GM12873 (cell line): ENCODE data around the gene DNAJC5.

ENCODE experiments used
- TF ChIP-seq, protein P1 (sequence below): IDR thresholded peaks from 2 replicates; pipeline ENCODE4 v1.5.1; 2012; ENCODE audit warnings: low read depth, mild to moderate bottlenecking, moderate library complexity, low read length, control low read depth; ENCODE audit not compliant: insufficient read depth; ENCODE audit errors: missing control alignments

Gene DNAJC5

DNA sequence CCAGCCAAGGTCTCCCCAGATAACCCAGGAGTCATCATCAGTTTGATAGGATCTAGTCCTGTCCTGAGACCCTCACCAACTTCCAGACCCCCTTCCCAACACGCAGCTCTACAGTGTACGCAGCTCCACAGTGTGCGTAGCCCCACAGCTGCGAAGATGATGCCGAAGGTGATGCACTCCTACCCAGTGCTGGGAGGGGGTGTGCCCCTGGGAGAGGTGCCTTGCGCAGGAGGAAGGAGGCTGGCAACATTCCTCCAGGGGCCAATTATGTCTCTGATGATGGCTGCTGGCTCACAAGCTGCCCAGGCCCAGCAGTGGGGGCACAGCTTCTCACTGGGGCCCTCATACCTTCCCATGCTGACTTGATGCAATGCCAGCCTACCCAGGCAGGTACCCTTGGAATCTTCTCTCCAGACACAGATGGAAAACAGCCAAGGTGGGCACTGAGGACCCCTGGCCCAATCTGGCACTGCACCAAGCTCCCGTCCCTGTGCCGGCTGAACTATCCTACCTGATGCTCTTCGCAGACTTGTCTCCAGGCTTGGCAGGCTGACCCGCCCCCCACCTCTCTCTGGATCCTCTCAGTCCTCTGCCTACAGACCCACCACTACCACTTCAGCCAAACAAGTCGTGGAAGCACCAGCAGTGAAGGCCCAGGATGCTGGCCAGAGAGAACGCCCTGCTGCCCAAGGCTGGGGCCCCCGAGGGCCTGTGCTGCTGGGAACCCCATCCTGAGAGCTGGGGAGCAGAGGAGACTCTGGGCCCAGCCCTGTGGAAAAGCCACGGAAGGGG lies 73.4 kb downstream of the DNAJC5 start:
- TF ChIP-seq, protein P1, sequence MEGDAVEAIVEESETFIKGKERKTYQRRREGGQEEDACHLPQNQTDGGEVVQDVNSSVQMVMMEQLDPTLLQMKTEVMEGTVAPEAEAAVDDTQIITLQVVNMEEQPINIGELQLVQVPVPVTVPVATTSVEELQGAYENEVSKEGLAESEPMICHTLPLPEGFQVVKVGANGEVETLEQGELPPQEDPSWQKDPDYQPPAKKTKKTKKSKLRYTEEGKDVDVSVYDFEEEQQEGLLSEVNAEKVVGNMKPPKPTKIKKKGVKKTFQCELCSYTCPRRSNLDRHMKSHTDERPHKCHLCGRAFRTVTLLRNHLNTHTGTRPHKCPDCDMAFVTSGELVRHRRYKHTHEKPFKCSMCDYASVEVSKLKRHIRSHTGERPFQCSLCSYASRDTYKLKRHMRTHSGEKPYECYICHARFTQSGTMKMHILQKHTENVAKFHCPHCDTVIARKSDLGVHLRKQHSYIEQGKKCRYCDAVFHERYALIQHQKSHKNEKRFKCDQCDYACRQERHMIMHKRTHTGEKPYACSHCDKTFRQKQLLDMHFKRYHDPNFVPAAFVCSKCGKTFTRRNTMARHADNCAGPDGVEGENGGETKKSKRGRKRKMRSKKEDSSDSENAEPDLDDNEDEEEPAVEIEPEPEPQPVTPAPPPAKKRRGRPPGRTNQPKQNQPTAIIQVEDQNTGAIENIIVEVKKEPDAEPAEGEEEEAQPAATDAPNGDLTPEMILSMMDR = no peak

DNA sequence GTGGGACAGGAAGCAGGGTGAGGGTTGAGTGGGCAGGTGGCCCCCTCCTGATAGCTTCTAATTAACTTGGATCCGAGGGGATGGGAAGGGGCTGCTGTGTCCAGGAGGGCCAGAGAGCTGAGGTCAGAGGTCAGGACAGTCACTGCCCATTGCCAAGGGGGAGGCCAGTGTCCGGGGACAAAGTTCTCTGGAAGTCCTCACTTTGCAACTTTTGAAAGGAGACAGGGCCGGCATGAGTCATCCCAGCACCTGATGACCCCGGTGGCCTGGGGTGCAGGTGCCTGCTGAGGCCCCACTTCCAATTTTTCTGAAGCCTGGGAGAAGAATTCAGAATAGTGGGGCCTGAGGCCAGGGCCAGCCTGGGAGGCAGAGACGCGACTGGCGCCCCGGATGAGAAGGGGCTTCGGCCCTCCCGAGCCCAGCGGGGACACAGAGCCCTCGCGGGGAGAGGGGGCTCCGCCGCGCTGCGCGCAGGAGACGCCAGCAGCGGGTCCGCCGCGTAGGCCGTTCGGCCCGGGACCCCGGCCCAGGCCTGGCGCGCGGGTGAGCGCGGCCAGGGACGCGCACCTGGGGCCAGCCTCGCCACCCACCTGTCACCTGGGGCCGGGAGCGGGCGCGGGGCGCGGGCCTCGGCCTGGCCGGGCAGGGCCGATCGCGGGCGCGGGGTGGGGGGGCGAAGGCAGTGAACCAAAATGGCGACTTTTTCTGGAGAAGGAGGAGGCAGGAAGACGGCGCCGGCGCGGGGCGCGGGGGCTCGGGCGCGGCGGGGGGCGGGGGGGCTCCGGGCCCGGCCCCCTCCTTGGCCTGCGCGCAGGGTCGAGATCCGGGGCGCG lies 74.2 kb downstream of the DNAJC5 start:
- TF ChIP-seq, protein P1 = no peak

DNA sequence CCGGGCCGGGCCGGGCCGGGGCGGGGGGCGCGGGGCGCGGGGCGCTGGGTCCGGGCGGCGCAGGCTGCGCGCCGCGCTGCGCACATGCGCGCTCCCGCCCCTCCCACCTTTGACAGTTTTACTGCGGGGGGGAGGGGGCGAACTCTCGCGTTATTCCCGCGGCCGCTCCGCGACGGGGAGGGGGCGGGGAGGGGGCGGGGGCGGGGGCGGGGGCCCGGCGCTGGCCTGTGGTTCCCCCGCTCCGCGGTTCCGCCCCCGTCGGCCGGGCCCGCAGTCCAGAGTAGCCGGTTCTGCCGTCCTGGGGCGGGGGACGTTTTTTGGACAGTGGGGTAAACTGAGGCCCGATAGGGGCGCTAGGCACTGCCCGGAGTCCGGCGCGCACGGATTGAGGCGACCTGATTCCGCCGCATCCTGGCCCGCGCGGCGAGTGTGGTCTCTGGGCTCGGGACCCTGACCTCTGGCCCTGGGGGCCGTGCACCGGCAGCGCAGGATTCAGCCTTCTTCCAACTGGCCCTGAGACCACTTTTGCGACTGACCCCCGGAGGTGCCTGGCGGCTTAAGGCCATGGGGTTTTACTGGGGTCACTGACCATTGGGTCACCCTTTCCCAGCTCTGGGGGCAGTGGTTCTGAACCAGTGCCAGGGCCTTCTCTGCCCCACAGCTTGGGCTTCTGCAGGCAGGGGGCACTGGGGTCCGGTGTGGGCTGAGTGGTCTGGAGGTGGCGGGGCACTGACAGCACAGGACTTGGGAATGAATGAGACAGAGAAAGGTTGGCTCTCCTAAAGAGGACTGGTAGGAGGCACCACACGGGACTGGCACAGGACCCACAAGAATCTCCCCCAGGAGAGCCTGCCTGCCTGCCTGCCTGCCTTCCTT lies 75.2 kb downstream of the DNAJC5 start, which contains the start of gene ZNF512B:
ZNF512B (minus strand) TSS at position 93 of the 876 bp plus-strand sequence. CDS start 1,980 bp downstream, outside the sequence.
- TF ChIP-seq, protein P1 = no peak

DNA sequence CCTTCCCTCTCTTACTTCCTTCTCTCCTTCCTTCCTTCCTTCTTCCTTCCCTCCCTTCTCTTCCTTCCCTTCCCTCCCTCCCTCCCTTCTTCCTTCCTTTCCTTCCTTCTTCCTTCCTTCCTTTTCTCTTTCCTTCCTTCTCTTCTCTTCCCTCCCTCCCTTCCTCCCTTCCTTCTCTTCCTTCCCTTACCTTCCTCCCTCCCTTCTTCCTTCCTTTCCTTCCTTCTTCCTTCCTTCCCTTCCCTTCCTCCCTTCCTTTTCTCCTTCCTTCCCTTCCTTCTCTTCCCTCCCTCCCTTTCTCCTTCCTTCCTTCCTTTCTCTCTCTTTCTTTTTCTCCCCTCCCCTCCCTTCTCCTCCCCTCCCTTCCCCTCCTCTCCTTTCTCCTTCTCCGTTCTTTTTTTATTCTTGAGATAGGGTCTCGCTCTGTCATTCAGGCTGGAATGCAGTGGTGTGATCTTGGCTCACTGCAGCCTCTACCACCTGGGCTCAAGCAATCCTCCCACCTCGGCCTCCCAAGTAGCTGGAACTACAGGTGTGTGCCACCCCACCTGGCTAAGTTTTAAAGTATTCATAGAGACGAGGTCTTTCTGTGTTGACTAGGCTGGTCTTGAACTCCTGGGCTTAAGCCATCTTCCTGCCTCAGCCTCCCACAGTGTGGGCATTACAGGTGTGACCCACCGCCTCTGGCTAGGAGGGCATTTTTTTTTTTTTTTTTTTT lies 75.9 kb downstream of the DNAJC5 start:
- TF ChIP-seq, protein P1 = no peak

DNA sequence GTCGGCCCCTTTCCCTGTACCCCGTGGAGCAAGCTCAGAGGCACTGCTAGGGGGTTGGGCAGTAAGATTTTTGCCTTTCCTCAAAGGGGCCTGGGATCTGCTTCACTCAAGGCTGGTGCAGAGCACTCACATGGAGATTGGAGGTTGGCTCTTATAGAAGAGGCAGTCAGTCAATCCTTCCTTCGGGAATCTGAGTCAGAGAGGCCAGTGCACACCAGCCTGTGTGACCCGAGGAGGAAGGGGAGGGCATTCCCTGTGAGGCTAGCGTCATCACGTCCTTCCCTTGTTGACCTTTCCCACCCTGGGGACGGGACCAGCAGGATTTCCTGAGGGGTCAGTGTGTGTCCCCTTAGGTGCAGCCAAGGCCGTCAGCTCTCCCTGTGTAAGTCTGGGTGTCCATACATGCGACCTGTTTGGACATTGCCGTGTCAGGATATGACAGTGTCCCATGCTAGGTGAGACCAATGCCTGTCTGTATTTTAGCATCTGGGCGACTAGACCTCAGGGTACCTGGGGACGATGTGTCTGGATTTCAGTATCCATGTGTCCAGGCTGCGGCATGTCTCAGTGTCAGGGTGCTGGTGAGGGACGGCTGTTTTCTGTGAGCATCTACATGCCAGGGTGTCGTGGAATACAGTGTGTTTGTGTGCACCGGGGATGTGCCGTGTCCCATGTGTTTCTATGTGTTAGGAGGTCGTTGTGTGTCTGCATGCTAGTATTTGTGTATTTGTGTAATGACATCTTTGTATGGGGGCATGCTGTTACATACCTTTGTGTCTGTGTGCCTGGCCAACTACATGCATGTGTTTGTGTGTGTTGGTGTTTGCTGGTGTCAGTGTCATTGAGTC lies 77.6 kb downstream of the DNAJC5 start:
- TF ChIP-seq, protein P1 = no peak

DNA sequence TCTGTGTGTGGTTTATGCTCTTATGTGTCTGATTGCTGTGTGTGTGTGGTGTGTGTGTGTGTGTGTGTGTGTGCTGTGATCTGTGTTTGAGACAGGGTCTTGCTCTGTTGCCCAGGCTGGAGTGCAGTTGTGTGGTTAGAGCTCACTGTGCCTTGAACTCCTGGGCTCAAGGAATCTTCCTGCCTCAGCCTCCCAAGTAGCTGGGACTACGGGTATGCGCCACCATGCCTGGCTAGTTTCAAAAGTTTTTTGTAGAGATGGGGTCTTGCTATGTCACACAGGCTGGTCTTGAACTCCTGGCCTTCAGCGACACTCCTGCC lies 78.2 kb downstream of the DNAJC5 start:
- TF ChIP-seq, protein P1 = no peak
